Sigmoid colon (tissue), 4 donors: Measurements from ENCODE around the gene NME2.
"Not testable (repeated sequence)": the region's sequence is repeated elsewhere in the genome, so short reads cannot be mapped to it uniquely, and the experiment has no call there.

ENCODE experiments used
- EP300 ChIP-seq, 4 donors: sonication (generic); formaldehyde crosslinking; IDR thresholded peaks; one replicate each; pipeline ENCODE4 v1.6.1; 2017; ENCODE audit warnings: antibody characterized with exemption in 4 of 4
- POLR2A ChIP-seq, 2 donors: fragments of 450-650 bp; IDR thresholded peaks; one replicate each; pipeline ENCODE4 v1.6.1; 2016; ENCODE audit warnings: antibody characterized with exemption in 2 of 2, mild to moderate bottlenecking in 2 of 2, moderate library complexity in 2 of 2
- TF ChIP-seq, protein P1 (sequence below), 4 experiments: fragments of 450-650 bp in 3 of 4; fragments of 200-600 bp in 1 of 4; IDR thresholded peaks; one replicate each; pipeline ENCODE4 v1.5.1; 2016 to 2019; ENCODE audit warnings: antibody characterized with exemption in 4 of 4, mild to moderate bottlenecking in 3 of 4, moderate library complexity in 2 of 4

DNA sequence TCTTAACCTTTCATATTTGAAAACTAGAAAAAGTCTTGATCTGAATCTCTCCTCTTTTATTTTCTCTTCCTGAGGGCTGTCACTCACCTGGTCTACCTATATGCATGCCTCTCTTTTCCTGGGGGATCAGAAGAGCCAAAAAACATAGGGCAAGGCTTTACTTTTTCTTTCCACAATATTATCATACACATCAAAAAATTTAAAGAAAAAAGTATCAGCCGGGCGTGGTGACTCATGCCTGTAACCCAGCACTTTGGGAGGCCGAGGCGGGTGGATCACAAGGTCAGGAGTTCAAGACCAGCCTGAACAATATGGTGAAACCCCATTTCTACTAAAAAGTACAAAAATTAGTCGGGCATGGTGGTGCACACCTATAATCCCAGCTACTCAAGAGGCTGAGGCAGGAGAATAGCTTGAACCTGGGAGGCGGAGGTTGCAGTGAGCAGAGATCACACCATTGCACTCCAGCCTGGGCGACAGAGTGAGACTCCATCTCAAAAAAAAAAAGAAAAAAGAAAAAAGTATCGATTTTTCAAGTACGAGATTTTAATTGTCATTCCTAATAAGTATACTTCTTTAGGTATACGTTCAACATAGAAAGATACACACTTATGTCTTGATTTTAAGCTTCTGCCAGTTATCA, 43.6 kb upstream of the NME2 start:
- TF ChIP-seq, protein P1, sequence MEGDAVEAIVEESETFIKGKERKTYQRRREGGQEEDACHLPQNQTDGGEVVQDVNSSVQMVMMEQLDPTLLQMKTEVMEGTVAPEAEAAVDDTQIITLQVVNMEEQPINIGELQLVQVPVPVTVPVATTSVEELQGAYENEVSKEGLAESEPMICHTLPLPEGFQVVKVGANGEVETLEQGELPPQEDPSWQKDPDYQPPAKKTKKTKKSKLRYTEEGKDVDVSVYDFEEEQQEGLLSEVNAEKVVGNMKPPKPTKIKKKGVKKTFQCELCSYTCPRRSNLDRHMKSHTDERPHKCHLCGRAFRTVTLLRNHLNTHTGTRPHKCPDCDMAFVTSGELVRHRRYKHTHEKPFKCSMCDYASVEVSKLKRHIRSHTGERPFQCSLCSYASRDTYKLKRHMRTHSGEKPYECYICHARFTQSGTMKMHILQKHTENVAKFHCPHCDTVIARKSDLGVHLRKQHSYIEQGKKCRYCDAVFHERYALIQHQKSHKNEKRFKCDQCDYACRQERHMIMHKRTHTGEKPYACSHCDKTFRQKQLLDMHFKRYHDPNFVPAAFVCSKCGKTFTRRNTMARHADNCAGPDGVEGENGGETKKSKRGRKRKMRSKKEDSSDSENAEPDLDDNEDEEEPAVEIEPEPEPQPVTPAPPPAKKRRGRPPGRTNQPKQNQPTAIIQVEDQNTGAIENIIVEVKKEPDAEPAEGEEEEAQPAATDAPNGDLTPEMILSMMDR (IDR thresholded peaks at IDR 0.05), result not testable (repeated sequence)
- TF ChIP-seq POLR2A, EP300 (IDR thresholded peaks at IDR 0.05): not testable (repeated sequence)
